Uterus (tissue), 2 donors: ENCODE data around the gene CDC73.

Source experiments
- POLR2A ChIP-seq, 2 donors: fragments of 450-650 bp; IDR thresholded peaks; one replicate each; pipeline ENCODE4 v1.6.1; 2016; ENCODE audit warnings: antibody characterized with exemption in 2 of 2, mild to moderate bottlenecking in 1 of 2, moderate library complexity in 1 of 2
- TF ChIP-seq, protein P1 (sequence below), 4 experiments: fragments of 200-600 bp in 2 of 4; fragments of 450-650 bp in 2 of 4; sonication (generic) in 2 of 4; IDR thresholded peaks; one replicate each; pipeline ENCODE4 v1.5.1; 2016 to 2019; ENCODE audit warnings: antibody characterized with exemption in 4 of 4, mild to moderate bottlenecking in 2 of 4, moderate library complexity in 1 of 4

DNA sequence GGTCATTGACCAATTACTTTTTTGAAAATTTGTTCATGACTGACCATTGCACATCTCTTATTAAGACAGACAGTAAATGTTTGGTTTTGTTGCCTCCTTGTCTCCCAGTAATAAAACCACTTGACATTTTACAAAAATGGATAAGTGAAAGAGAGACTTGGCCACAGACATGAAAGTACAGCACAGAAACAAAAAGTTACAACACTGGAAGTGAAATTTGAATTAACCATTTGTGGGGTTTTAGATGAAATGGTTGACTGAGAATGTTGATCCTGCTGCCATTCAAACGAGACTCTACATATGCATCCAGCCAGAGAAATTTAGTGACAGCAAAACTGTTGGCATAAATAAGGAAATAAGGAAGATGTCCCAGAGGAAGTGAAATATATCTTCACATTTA is 143.9 kb downstream of the CDC73 start:
- TF ChIP-seq, protein P1, sequence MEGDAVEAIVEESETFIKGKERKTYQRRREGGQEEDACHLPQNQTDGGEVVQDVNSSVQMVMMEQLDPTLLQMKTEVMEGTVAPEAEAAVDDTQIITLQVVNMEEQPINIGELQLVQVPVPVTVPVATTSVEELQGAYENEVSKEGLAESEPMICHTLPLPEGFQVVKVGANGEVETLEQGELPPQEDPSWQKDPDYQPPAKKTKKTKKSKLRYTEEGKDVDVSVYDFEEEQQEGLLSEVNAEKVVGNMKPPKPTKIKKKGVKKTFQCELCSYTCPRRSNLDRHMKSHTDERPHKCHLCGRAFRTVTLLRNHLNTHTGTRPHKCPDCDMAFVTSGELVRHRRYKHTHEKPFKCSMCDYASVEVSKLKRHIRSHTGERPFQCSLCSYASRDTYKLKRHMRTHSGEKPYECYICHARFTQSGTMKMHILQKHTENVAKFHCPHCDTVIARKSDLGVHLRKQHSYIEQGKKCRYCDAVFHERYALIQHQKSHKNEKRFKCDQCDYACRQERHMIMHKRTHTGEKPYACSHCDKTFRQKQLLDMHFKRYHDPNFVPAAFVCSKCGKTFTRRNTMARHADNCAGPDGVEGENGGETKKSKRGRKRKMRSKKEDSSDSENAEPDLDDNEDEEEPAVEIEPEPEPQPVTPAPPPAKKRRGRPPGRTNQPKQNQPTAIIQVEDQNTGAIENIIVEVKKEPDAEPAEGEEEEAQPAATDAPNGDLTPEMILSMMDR (IDR thresholded peaks at IDR 0.05), result no peak
- TF ChIP-seq POLR2A (IDR thresholded peaks at IDR 0.05), result no peak
